Mesodermal cell (in vitro differentiated cells): ENCODE results near the gene AQP6.

Source experiments
- H3K27ac ChIP-seq: 2 replicates; pipeline ENCODE4 v1.7.0; 2013; ENCODE audit warnings: mild to moderate bottlenecking, low read depth, low read length, moderate library complexity; ENCODE audit not compliant: severe bottlenecking
- H3K36me3 ChIP-seq: 2 replicates; pipeline ENCODE4 v1.7.1; 2013; ENCODE audit warnings: mild to moderate bottlenecking, low read length, moderate library complexity; ENCODE audit not compliant: control insufficient read depth, insufficient read depth
- H3K4me1 ChIP-seq: one replicate; pipeline ENCODE4 v1.7.1; 2013; ENCODE audit warnings: mild to moderate bottlenecking, low read length; ENCODE audit not compliant: insufficient read depth, control insufficient read depth, poor library complexity, severe bottlenecking
- H3K4me3 ChIP-seq: 2 replicates; pipeline ENCODE4 v1.7.0; 2013; ENCODE audit warnings: low read length, control low read depth, mild to moderate bottlenecking; ENCODE audit not compliant: insufficient read depth, poor library complexity, severe bottlenecking; ENCODE audit errors: extremely low read depth
- H3K9me3 ChIP-seq: 2 replicates; pipeline ENCODE4 v1.7.1; 2013; ENCODE audit warnings: mild to moderate bottlenecking, low read length, moderate library complexity; ENCODE audit not compliant: control insufficient read depth
- WGBS, 2 experiments: methylation state at CpG; one replicate each; pipeline ENCODE4 v1.1.5; 2013; ENCODE audit warnings: missing lambda C conversion rate in 2 of 2; ENCODE audit not compliant: insufficient coverage in 2 of 2; 5-methylcytosine and 5-hydroxymethylcytosine counted together

AQP6 gene

DNA sequence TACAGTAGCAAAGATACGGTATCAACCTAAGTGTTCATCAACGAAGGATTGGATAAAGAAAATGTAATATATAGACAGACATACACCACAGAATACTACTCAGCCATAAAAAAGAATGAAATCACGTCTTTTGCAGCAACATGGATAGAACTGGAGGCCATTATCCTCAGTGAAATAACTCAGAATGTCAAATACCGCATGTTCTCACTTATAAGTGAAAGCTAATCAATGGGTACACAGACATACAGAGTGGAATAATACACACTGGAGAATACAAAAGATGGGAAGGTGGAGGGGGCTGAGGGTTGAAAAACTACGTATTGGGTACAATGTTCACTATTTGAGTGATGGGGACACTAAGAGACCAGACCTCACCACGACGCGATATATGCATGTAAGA, 51.5 kb downstream of the AQP6 start:
- H3K9me3 ChIP-seq: no peaks in the 10 kb centered on the region
- H3K36me3 ChIP-seq: peaks cover 5% of the 10 kb centered on the region
- 93 to 100% methylated on average over 1 to 3 of the region's 8 CpGs for WGBS, 2 experiments
- H3K4me3 ChIP-seq: peak overlapping the region; percentile 94
- H3K4me1 ChIP-seq: no peaks in the 10 kb centered on the region
- H3K27ac ChIP-seq: no peak overlapping the region

- Histone ChIP-seq H3K4me1 (no peaks in the 10 kb centered on the region), H3K9me3 (no peaks in the 10 kb centered on the region), H3K36me3 (peaks cover 3% of the 10 kb centered on the region), H3K4me3 (peak overlapping the region; percentile 94), H3K27ac (no peak overlapping the region)
- WGBS, 2 experiments: 1 to 2% methylated on average over 9 to 11 of the region's 16 CpGs
Measured at GRCh38 chr12:50024805-50025186, 52.0 kb downstream of the AQP6 start.

- WGBS, 2 experiments: 0% methylated on average over 33 to 39 of the region's 47 CpGs
- Histone ChIP-seq H3K36me3 (peaks cover 3% of the 10 kb centered on the region), H3K4me1 (no peaks in the 10 kb centered on the region), H3K9me3 (no peaks in the 10 kb centered on the region), H3K4me3 (peak within 1 kb of the TSS; percentile 94), H3K27ac (peak within 1 kb of the TSS; percentile 51)
Measured at GRCh38 chr12:50025187-50026059, 52.7 kb downstream of the AQP6 start, which contains the start of gene RACGAP1. Gene RACGAP1 (minus strand): TSS chr12:50025494. CDS start chr12:50016715, 8,779 bp downstream.

DNA sequence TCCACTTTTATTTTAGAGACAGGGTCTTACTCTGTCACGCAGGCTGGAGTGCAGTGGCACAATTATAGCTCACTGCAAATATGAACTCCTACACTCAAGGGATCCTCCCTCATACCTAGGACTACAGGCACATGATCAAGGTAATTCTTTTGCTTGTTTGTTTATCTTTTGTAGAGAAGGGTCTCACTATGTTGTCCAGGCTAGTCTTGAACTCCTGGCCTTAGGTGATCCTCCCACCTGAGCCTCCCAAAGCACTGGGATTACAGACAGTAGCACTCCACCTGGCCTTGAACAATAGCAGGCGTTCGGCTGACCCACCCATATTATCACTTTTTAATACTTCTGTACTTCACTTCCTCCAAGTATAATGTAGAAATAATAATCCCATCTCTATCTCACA, 53.9 kb downstream of the AQP6 start:
- no peaks in the 10 kb centered on the region for H3K4me1 ChIP-seq
- no peak overlapping the region for H3K4me3 ChIP-seq
- no peaks in the 10 kb centered on the region for H3K9me3 ChIP-seq
- no peak overlapping the region for H3K27ac ChIP-seq
- 100% methylated on average over 3 of the region's 3 CpGs for WGBS, 2 experiments
- peaks cover 3% of the 10 kb centered on the region for H3K36me3 ChIP-seq
